Nephron progenitor cell (in vitro differentiated cells): ENCODE measurements around the gene EAF2.

Experiments
- DNase-seq: peaks from one replicate; pipeline ENCODE4 v3.0.0; 2021
- H3K27ac Mint-ChIP-seq: 2 replicates; pipeline ENCODE4 v1.8.0; 2021; ENCODE audit warnings: mild to moderate bottlenecking, moderate library complexity, mixed read lengths
- H3K27me3 Mint-ChIP-seq: 2 replicates; pipeline ENCODE4 v1.8.0; 2021; ENCODE audit warnings: mild to moderate bottlenecking, low read depth, mixed read lengths; ENCODE audit not compliant: poor library complexity
- H3K36me3 Mint-ChIP-seq: 2 replicates; pipeline ENCODE4 v1.8.0; 2021; ENCODE audit warnings: low read depth, mixed read lengths
- H3K4me1 Mint-ChIP-seq: 2 replicates; pipeline ENCODE4 v1.8.0; 2021; ENCODE audit warnings: mixed read lengths
- H3K4me3 Mint-ChIP-seq: 2 replicates; pipeline ENCODE4 v1.8.0; 2021; ENCODE audit warnings: mild to moderate bottlenecking, moderate library complexity, mixed read lengths
- H3K9me3 Mint-ChIP-seq: 2 replicates; pipeline ENCODE4 v1.8.0; 2021; ENCODE audit warnings: mild to moderate bottlenecking, moderate library complexity, mixed read lengths
- CTCF ChIP-seq: fragments of 200-600 bp; sonication (generic); IDR thresholded peaks from 2 replicates; pipeline ENCODE4 v1.5.0; 2021; ENCODE audit warnings: antibody characterized with exemption

EAF2 gene

GRCh38 chr3:121834671-121835464 is at the start of gene EAF2, which contains the start of gene IQCB1:
Gene EAF2 (plus strand): TSS chr3:121835209. CDS start chr3:121835286, 77 bp downstream.
Gene IQCB1 (minus strand): TSS chr3:121835060. CDS start chr3:121828960, 6,100 bp downstream.
- H3K4me1 Mint-ChIP-seq: peaks cover 35% of the 10 kb centered on the region
- no peak for TF ChIP-seq CTCF
- H3K27me3 Mint-ChIP-seq: peaks cover 35% of the 10 kb centered on the region
- peaks cover 23% of the 10 kb centered on the region for H3K36me3 Mint-ChIP-seq
- DNase-seq: peak; percentile 94
- H3K9me3 Mint-ChIP-seq: peaks cover 3% of the 10 kb centered on the region
- peak within 1 kb of the TSS; percentile 72 for H3K27ac Mint-ChIP-seq
- H3K4me3 Mint-ChIP-seq: peak within 1 kb of the TSS; percentile 95

- no peak for DNase-seq
- no peak for TF ChIP-seq CTCF
- peak overlapping the region; percentile 5 for H3K27ac Mint-ChIP-seq
- no peaks in the 10 kb centered on the region for H3K4me1 Mint-ChIP-seq
- no peaks in the 10 kb centered on the region for H3K9me3 Mint-ChIP-seq
- H3K4me3 Mint-ChIP-seq: no peak overlapping the region
- H3K27me3 Mint-ChIP-seq: peaks cover 2% of the 10 kb centered on the region
- peaks cover 63% of the 10 kb centered on the region for H3K36me3 Mint-ChIP-seq
Measured at GRCh38 chr3:121786485-121786884, 48.5 kb upstream of the EAF2 start.

- Mint-ChIP-seq H3K4me3 (no peak overlapping the region), H3K36me3 (peaks cover 48% of the 10 kb centered on the region), H3K27ac (no peak overlapping the region), H3K4me1 (no peaks in the 10 kb centered on the region), H3K27me3 (no peaks in the 10 kb centered on the region), H3K9me3 (no peaks in the 10 kb centered on the region)
- no peak for DNase-seq
- no peak for TF ChIP-seq CTCF
Measured at GRCh38 chr3:121793078-121793477, 41.9 kb upstream of the EAF2 start.

GRCh38 chr3:121794264-121794983 is 40.6 kb upstream of the EAF2 start:
- no peaks in the 10 kb centered on the region for H3K4me1 Mint-ChIP-seq
- no peaks in the 10 kb centered on the region for H3K27me3 Mint-ChIP-seq
- no peaks in the 10 kb centered on the region for H3K9me3 Mint-ChIP-seq
- H3K27ac Mint-ChIP-seq: no peak overlapping the region
- H3K4me3 Mint-ChIP-seq: no peak overlapping the region
- peaks cover 34% of the 10 kb centered on the region for H3K36me3 Mint-ChIP-seq
- DNase-seq: no peak
- TF ChIP-seq CTCF: no peak

- no peak overlapping the region for H3K27ac Mint-ChIP-seq
- no peak for TF ChIP-seq CTCF
Measured at GRCh38 chr3:121796970-121797369, 38.0 kb upstream of the EAF2 start.

More at GRCh38 chr3:121796970-121797369, 38.0 kb upstream of the EAF2 start:
- peaks cover 26% of the 10 kb centered on the region for H3K36me3 Mint-ChIP-seq
- H3K4me1 Mint-ChIP-seq: no peaks in the 10 kb centered on the region
- H3K27me3 Mint-ChIP-seq: no peaks in the 10 kb centered on the region
- DNase-seq: no peak
- H3K9me3 Mint-ChIP-seq: no peaks in the 10 kb centered on the region
- H3K4me3 Mint-ChIP-seq: no peak overlapping the region
